ENCODE measurements around the gene STAM.

- TF ChIP-seq POLR2A (IDR thresholded peaks at IDR 0.05; ENCODE audit: low read length): no peak
- no peak for TF ChIP-seq GATA1 (IDR thresholded peaks at IDR 0.05; ENCODE audit: low read depth, low read length)
These were observed 27.4 kb downstream of the STAM start for GRCh38 chr10:17671307-17671706.
